H9 (cell line): Measurements from ENCODE around the gene IQCE. TPM values are rescaled to one million over a fixed set of nuclear protein-coding genes. Genes with fewer than 3 reads are reported as not detected.

ENCODE experiments used
- DNase-seq: peaks from one replicate; pipeline ENCODE4 v3.0.0-alpha.2; 2017
- H2AFZ ChIP-seq: one replicate; pipeline ENCODE4 v1.6.1; 2013; ENCODE audit warnings: mild to moderate bottlenecking, low read length, control low read depth, moderate library complexity
- H2AK5ac ChIP-seq: 2 replicates; pipeline ENCODE4 v1.6.1; 2013; ENCODE audit warnings: low read length, control low read depth, mixed read lengths; ENCODE audit not compliant: insufficient read length
- H2BK120ac ChIP-seq: one replicate; pipeline ENCODE4 v1.6.1; 2013; ENCODE audit warnings: low read depth, mild to moderate bottlenecking, low read length, control low read depth, inconsistent platforms; ENCODE audit not compliant: poor library complexity, severe bottlenecking
- H2BK12ac ChIP-seq: 2 replicates; pipeline ENCODE4 v1.6.1; 2013; ENCODE audit warnings: low read length, control low read depth, mixed read lengths, low read depth; ENCODE audit not compliant: insufficient read length
- H2BK15ac ChIP-seq: 2 replicates; pipeline ENCODE4 v1.6.1; 2013; ENCODE audit warnings: low read depth, low read length, control low read depth
- H2BK20ac ChIP-seq: one replicate; pipeline ENCODE4 v1.6.1; 2013; ENCODE audit warnings: low read depth, mild to moderate bottlenecking, low read length, control low read depth, inconsistent platforms; ENCODE audit not compliant: poor library complexity, severe bottlenecking
- H2BK5ac ChIP-seq: 2 replicates; pipeline ENCODE4 v1.6.1; 2013; ENCODE audit warnings: low read length, control low read depth, mixed read lengths; ENCODE audit not compliant: insufficient read length
- H3K14ac ChIP-seq: 2 replicates; pipeline ENCODE4 v1.6.1; 2013; ENCODE audit warnings: low read length, control low read depth; ENCODE audit not compliant: insufficient read depth
- H3K18ac ChIP-seq: 2 replicates; pipeline ENCODE4 v1.6.1; 2013; ENCODE audit warnings: low read depth, mild to moderate bottlenecking, mixed read lengths, low read length, control low read depth; ENCODE audit not compliant: insufficient read length
- H3K23ac ChIP-seq: 2 replicates; pipeline ENCODE4 v1.6.1; 2013; ENCODE audit warnings: low read length, control low read depth, mixed read lengths, low read depth; ENCODE audit not compliant: insufficient read length
- H3K23me2 ChIP-seq: 2 replicates; pipeline ENCODE4 v1.6.1; 2013; ENCODE audit warnings: low read depth, mild to moderate bottlenecking, mixed read lengths, low read length, control low read depth; ENCODE audit not compliant: insufficient read length, poor library complexity, severe bottlenecking
- H3K27ac ChIP-seq: 2 replicates; pipeline ENCODE4 v1.5.1; 2013; ENCODE audit warnings: low read length, control low read depth, mixed read lengths, low read depth; ENCODE audit not compliant: insufficient read length
- H3K27me3 ChIP-seq: 2 replicates; pipeline ENCODE4 v1.6.1; 2013; ENCODE audit warnings: low read length, control low read depth, inconsistent platforms; ENCODE audit not compliant: insufficient read depth
- H3K4ac ChIP-seq: 2 replicates; pipeline ENCODE4 v1.6.1; 2013; ENCODE audit warnings: low read depth, mild to moderate bottlenecking, control low read depth, inconsistent platforms, low read length, moderate library complexity
- H3K4me1 ChIP-seq: 2 replicates; pipeline ENCODE4 v1.6.1; 2013; ENCODE audit warnings: low read length, control low read depth, inconsistent platforms; ENCODE audit not compliant: insufficient read depth
- H3K4me2 ChIP-seq: 2 replicates; pipeline ENCODE4 v1.6.1; 2013; ENCODE audit warnings: low read length, control low read depth, mixed read lengths; ENCODE audit not compliant: insufficient read length, insufficient read depth
- H3K56ac ChIP-seq: 2 replicates; pipeline ENCODE4 v1.6.1; 2013; ENCODE audit warnings: low read depth, mild to moderate bottlenecking, mixed read lengths, low read length, control low read depth; ENCODE audit not compliant: insufficient read length
- H3K79me1 ChIP-seq: 2 replicates; pipeline ENCODE4 v1.6.1; 2013; ENCODE audit warnings: low read depth, mild to moderate bottlenecking, moderate library complexity, low read length, control low read depth, inconsistent platforms; ENCODE audit not compliant: insufficient read depth, poor library complexity, severe bottlenecking
- H3K79me2 ChIP-seq: 2 replicates; pipeline ENCODE4 v1.6.1; 2013; ENCODE audit warnings: low read length, control low read depth, inconsistent platforms; ENCODE audit not compliant: insufficient read depth
- H3K9ac ChIP-seq: 2 replicates; pipeline ENCODE4 v1.6.1; 2013; ENCODE audit warnings: low read length, control low read depth, mixed read lengths; ENCODE audit not compliant: insufficient read length; ENCODE audit errors: extremely low read depth
- H3K9me3 ChIP-seq: one replicate; pipeline ENCODE4 v1.6.1; 2013; ENCODE audit warnings: low read depth, low read length, inconsistent platforms; ENCODE audit not compliant: control insufficient read depth
- H3T11ph ChIP-seq: one replicate; pipeline ENCODE4 v1.6.1; 2013; ENCODE audit warnings: mild to moderate bottlenecking, low read length, control low read depth, inconsistent platforms
- H4K20me1 ChIP-seq: one replicate; pipeline ENCODE4 v1.6.1; 2013; ENCODE audit not compliant: control insufficient read depth, insufficient read length, insufficient read depth
- H4K5ac ChIP-seq: 2 replicates; pipeline ENCODE4 v1.6.1; 2013; ENCODE audit warnings: low read depth, mild to moderate bottlenecking, mixed read lengths, low read length, control low read depth; ENCODE audit not compliant: insufficient read length
- H4K8ac ChIP-seq: replicated peaks from 2 replicates; pipeline ENCODE4 v1.6.1; 2013; ENCODE audit warnings: low read length, control low read depth, mixed read lengths, low read depth; ENCODE audit not compliant: insufficient read length
- H4K91ac ChIP-seq: 2 replicates; pipeline ENCODE4 v1.6.1; 2013; ENCODE audit warnings: low read depth, mild to moderate bottlenecking, moderate library complexity, mixed read lengths, low read length, control low read depth; ENCODE audit not compliant: insufficient read length
- H3K27ac Mint-ChIP-seq, 3 experiments: 2 replicates in 2 of 3; 3 replicates in 1 of 3; pipeline ENCODE4 v1.8.0; 2020 to 2021; ENCODE audit warnings: mixed read lengths in 3 of 3, mild to moderate bottlenecking in 1 of 3, moderate library complexity in 1 of 3
- H3K27me3 Mint-ChIP-seq: 2 replicates; pipeline ENCODE4 v1.8.0; 2021; ENCODE audit warnings: low read depth, mild to moderate bottlenecking, moderate library complexity, mixed read lengths
- H3K36me3 Mint-ChIP-seq, 3 experiments: 2 replicates in 2 of 3; 3 replicates in 1 of 3; pipeline ENCODE4 v1.8.0; 2020 to 2021; ENCODE audit warnings: low read depth in 3 of 3, mixed read lengths in 3 of 3; ENCODE audit not compliant: insufficient read depth in 1 of 3
- H3K4me1 Mint-ChIP-seq, 2 experiments: 2 replicates each; pipeline ENCODE4 v1.8.0; 2020; ENCODE audit warnings: mixed read lengths in 2 of 2
- H3K4me3 Mint-ChIP-seq, 2 experiments: 2 replicates in 1 of 2; 3 replicates in 1 of 2; pipeline ENCODE4 v1.8.0; 2020 to 2021; ENCODE audit warnings: mild to moderate bottlenecking in 2 of 2, mixed read lengths in 2 of 2, moderate library complexity in 1 of 2
- H3K9me3 Mint-ChIP-seq, 2 experiments: 2 replicates in 1 of 2; 3 replicates in 1 of 2; pipeline ENCODE4 v1.8.0; 2020; ENCODE audit warnings: mild to moderate bottlenecking in 2 of 2, mixed read lengths in 2 of 2, moderate library complexity in 1 of 2
- CTCF ChIP-seq: fragments of 200-600 bp; sonication (generic); conservative IDR thresholded peaks from 3 replicates; pipeline ENCODE4 v1.8.0; 2021; ENCODE audit warnings: antibody characterized with exemption, mild to moderate bottlenecking
- WGBS: extraction: QIAGEN DNeasy Blood & Tissue Kit; methylation state at CpG from one replicate; pipeline ENCODE4 v1.1.7; 2013; ENCODE audit warnings: missing lambda C conversion rate, low lambda C conversion rate, mixed read lengths; ENCODE audit not compliant: insufficient read length; ENCODE audit errors: extremely low coverage; 5-methylcytosine and 5-hydroxymethylcytosine counted together
- total RNA-seq: library from RNA; stranded (reverse); gene quantifications from 2 replicates; pipeline ENCODE4 v1.2.1, GENCODE V29; 2021

Gene IQCE
- total RNA-seq, 1 experiment from 2014 or later: 7.0 TPM

- no peak overlapping the region; the same call in 1 of the 2 replicates for H3K14ac ChIP-seq
- Mint-ChIP-seq H3K36me3 (peaks cover 0 to 28% (median 28%) of the 10 kb centered on the region in 3 experiments; a peak in 6 of 7 replicates), H3K9me3 (peaks cover 2% of the 10 kb centered on the region in 2 experiments; a peak in 1 of 5 replicates), H3K4me3 (no peak overlapping the region), H3K27me3 (no peaks in the 10 kb centered on the region), H3K4me1 (peaks cover 25 to 31% of the 10 kb centered on the region in 2 experiments), H3K27ac (no peak overlapping the region)
- H4K20me1 ChIP-seq: no peaks in the 10 kb centered on the region
- H3K27me3 ChIP-seq: no peaks in the 10 kb centered on the region
- H2AFZ ChIP-seq: no peak overlapping the region
- no peak overlapping the region for H2BK15ac ChIP-seq
- no peak overlapping the region for H2BK120ac ChIP-seq
- H3K23ac ChIP-seq: no peak overlapping the region
- no peak overlapping the region for H2BK12ac ChIP-seq
- no peak overlapping the region for H2AK5ac ChIP-seq
- no peaks in the 10 kb centered on the region for H3K79me2 ChIP-seq
- H3K56ac ChIP-seq: no peak overlapping the region
- H3K27ac ChIP-seq: no peak overlapping the region
- H3K18ac ChIP-seq: no peak overlapping the region
- H3K79me1 ChIP-seq: no peaks in the 10 kb centered on the region
- no peaks in the 10 kb centered on the region; the same call in 1 of the 2 replicates for H3K4me1 ChIP-seq
- no peak overlapping the region for H2BK5ac ChIP-seq
- no peaks in the 10 kb centered on the region for H3K9me3 ChIP-seq
- H3K4ac ChIP-seq: no peak overlapping the region
- no peak overlapping the region for H2BK20ac ChIP-seq
- no CpG with 5 or more reads among the region's 30 CpGs for WGBS
- no peak overlapping the region for H4K8ac ChIP-seq
- H4K5ac ChIP-seq: no peak overlapping the region
- H3K4me2 ChIP-seq: no peak overlapping the region
- no peak for DNase-seq
- H4K91ac ChIP-seq: no peak overlapping the region
- H3K23me2 ChIP-seq: no peaks in the 10 kb centered on the region
- no peak overlapping the region for H3T11ph ChIP-seq
- no peak overlapping the region for H3K9ac ChIP-seq
- no peak for TF ChIP-seq CTCF
These were observed 29.4 kb upstream of the IQCE start for GRCh38 chr7:2529161-2530070.
